Upper lobe of right lung (tissue), 1 donor: ENCODE measurements around the gene PAQR6. TPM values are rescaled to one million over a fixed set of nuclear protein-coding genes. Genes with fewer than 3 reads are reported as not detected.
"Not testable (repeated sequence)": the region's sequence is repeated elsewhere in the genome, so short reads cannot be mapped to it uniquely, and the experiment has no call there.

ENCODE experiments used
- ATAC-seq: fragments of 200-7000 bp; cut with Tn5 transposase; one replicate; pipeline ENCODE4 v1.9.1; 2020; ENCODE audit warnings: mild to moderate bottlenecking, moderate library complexity
- DNase-seq: peaks from one replicate; pipeline ENCODE4 v3.0.0-alpha.2; 2020
- H3K27ac ChIP-seq: fragments of 200-600 bp; one replicate; pipeline ENCODE4 v1.8.0; 2022
- H3K27me3 ChIP-seq: fragments of 200-600 bp; one replicate; pipeline ENCODE4 v1.8.0; 2022; ENCODE audit warnings: mild to moderate bottlenecking
- H3K36me3 ChIP-seq: fragments of 200-600 bp; one replicate; pipeline ENCODE4 v1.8.0; 2022
- H3K4me1 ChIP-seq: fragments of 200-600 bp; one replicate; pipeline ENCODE4 v1.8.0; 2022
- H3K4me3 ChIP-seq: fragments of 200-600 bp; one replicate; pipeline ENCODE4 v1.8.0; 2022; ENCODE audit warnings: mild to moderate bottlenecking
- H3K9me3 ChIP-seq: fragments of 200-600 bp; one replicate; pipeline ENCODE4 v1.8.0; 2022
- CTCF ChIP-seq: fragments of 200-600 bp; IDR thresholded peaks from one replicate; pipeline ENCODE4 v1.8.0; 2022; ENCODE audit warnings: antibody characterized with exemption
- intact Hi-C: fragments of 100-400 bp; cut with DNase I; formaldehyde crosslinking; loops from one replicate; pipeline ENCODE4 v1.11.0; 2022
- total RNA-seq: library from RNA; stranded (reverse); fragmentation: NEBNext Ultra II Directional; extraction: Animal tissue kit (Norgen Biotek cat#: 25700); gene quantifications from one replicate; pipeline ENCODE4 v1.2.1, GENCODE V29; 2021
- donor health status: DM: no; HTN: yes; CAD: no; lungs with severe emphysema.

The PAQR6 gene
- total RNA-seq, 1 donor from 2014 or later: 1.9 TPM

- no peak overlapping the region for H3K27ac ChIP-seq
- intact Hi-C loops: loop anchor here (10.0 kb wide), 1 partner anchor 75 kb away; no protein-coding TSS in a partner anchor
- H3K9me3 ChIP-seq: no peaks in the 10 kb centered on the region
- TF ChIP-seq CTCF: no peak
- DNase-seq (no peak), ATAC-seq (no peak)
- no peaks in the 10 kb centered on the region for H3K27me3 ChIP-seq
- H3K4me3 ChIP-seq: no peak overlapping the region
- peaks cover 38% of the 10 kb centered on the region for H3K36me3 ChIP-seq
- H3K4me1 ChIP-seq: peaks cover 18% of the 10 kb centered on the region
These were observed 27.6 kb downstream of the PAQR6 start for GRCh38 chr1:156220226-156220625.

GRCh38 chr1:156217871-156218270 lies 30.0 kb downstream of the PAQR6 start:
- H3K27ac ChIP-seq: peak overlapping the region; percentile 67
- peaks cover 22% of the 10 kb centered on the region for H3K36me3 ChIP-seq
- H3K9me3 ChIP-seq: no peaks in the 10 kb centered on the region
- intact Hi-C loops: no loop called here
- TF ChIP-seq CTCF: no peak
- DNase-seq (no peak), ATAC-seq (no peak)
- no peak overlapping the region for H3K4me3 ChIP-seq
- H3K27me3 ChIP-seq: no peaks in the 10 kb centered on the region
- H3K4me1 ChIP-seq: peaks cover 29% of the 10 kb centered on the region

GRCh38 chr1:156216361-156217086 lies 31.3 kb downstream of the PAQR6 start:
- Histone ChIP-seq H3K36me3 (peaks cover 13% of the 10 kb centered on the region), H3K4me1 (peaks cover 33% of the 10 kb centered on the region)
- H3K4me3 ChIP-seq, H3K27ac ChIP-seq, H3K27me3 ChIP-seq, H3K9me3 ChIP-seq, intact Hi-C loops, ATAC-seq, DNase-seq: not testable (repeated sequence)

- intact Hi-C loops: no loop called here
- ATAC-seq (no peak), DNase-seq (no peak)
- no peak for TF ChIP-seq CTCF
- Histone ChIP-seq H3K27ac (peak overlapping the region; percentile 97), H3K4me1 (peaks cover 33% of the 10 kb centered on the region), H3K27me3 (no peaks in the 10 kb centered on the region), H3K9me3 (no peaks in the 10 kb centered on the region), H3K36me3 (peaks cover 20% of the 10 kb centered on the region), H3K4me3 (peak overlapping the region; percentile 74)
These were observed 33.7 kb downstream of the PAQR6 start for GRCh38 chr1:156214024-156214748.

GRCh38 chr1:156213644-156213966 lies 34.3 kb downstream of the PAQR6 start:
- intact Hi-C loops: no loop called here
- peak overlapping the region; percentile 97 for H3K27ac ChIP-seq
- peaks cover 25% of the 10 kb centered on the region for H3K36me3 ChIP-seq
- peaks cover 33% of the 10 kb centered on the region for H3K4me1 ChIP-seq
- peak overlapping the region; percentile 74 for H3K4me3 ChIP-seq
- no peak for TF ChIP-seq CTCF
- H3K27me3 ChIP-seq: no peaks in the 10 kb centered on the region
- no peaks in the 10 kb centered on the region for H3K9me3 ChIP-seq
- DNase-seq (no peak), ATAC-seq (no peak)
